A549 (cell line): ENCODE measurements around the gene ARID5A.

ENCODE experiments used
- CTCF ChIP-seq: fragments of >200 bp; sonication (Bioruptor Twin); formaldehyde crosslinking; IDR thresholded peaks from 3 replicates; pipeline ENCODE4 v1.5.1; 2016
- KDM1A ChIP-seq: fragments of 200-600 bp; sonication (generic); IDR thresholded peaks from 2 replicates; pipeline ENCODE4 v1.6.1; 2016; ENCODE audit warnings: low read depth, mild to moderate bottlenecking
- POLR2A ChIP-seq: IDR thresholded peaks from 2 replicates; pipeline ENCODE4 v1.6.1; 2012; ENCODE audit warnings: mild to moderate bottlenecking, low read length

- TF ChIP-seq CTCF (no peak), POLR2A (no peak), KDM1A (no peak)
Observed at GRCh38 chr2:96541398-96542152, 5.0 kb downstream of the ARID5A start.
